ENCODE results near the gene MDGA2. TPM values are rescaled to one million over a fixed set of nuclear protein-coding genes. Genes with fewer than 3 reads are reported as not detected.

The MDGA2 gene
- total RNA-seq, 4 donors from 2014 or later = not detected

DNA sequence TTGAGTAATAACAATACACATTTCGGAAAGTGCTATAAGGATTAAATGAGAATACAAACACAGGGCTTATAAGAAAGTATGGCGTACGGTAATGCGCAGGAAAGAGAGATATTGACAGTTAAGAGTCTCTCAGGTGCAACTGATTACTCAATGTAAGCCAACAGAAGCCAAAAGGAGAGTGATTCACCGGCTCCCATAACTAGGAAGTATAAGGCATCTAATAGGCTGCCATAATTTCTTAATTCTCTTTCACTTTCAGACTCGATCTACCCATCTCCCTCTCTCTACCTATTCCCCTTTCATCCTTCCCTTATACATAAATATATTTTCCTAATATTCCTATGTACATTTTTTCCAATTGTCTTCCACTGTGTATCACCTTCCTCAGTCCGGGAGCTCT, 90.0 kb downstream of the MDGA2 start:
- no peak overlapping the region for H3K4me3 ChIP-seq
- H3K27me3 ChIP-seq = no peaks in the 10 kb centered on the region
- TF ChIP-seq, protein P1, sequence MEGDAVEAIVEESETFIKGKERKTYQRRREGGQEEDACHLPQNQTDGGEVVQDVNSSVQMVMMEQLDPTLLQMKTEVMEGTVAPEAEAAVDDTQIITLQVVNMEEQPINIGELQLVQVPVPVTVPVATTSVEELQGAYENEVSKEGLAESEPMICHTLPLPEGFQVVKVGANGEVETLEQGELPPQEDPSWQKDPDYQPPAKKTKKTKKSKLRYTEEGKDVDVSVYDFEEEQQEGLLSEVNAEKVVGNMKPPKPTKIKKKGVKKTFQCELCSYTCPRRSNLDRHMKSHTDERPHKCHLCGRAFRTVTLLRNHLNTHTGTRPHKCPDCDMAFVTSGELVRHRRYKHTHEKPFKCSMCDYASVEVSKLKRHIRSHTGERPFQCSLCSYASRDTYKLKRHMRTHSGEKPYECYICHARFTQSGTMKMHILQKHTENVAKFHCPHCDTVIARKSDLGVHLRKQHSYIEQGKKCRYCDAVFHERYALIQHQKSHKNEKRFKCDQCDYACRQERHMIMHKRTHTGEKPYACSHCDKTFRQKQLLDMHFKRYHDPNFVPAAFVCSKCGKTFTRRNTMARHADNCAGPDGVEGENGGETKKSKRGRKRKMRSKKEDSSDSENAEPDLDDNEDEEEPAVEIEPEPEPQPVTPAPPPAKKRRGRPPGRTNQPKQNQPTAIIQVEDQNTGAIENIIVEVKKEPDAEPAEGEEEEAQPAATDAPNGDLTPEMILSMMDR (IDR thresholded peaks at IDR 0.05) = no peak
- TF ChIP-seq POLR2A (IDR thresholded peaks at IDR 0.05) = no peak
- H3K4me1 ChIP-seq = no peaks in the 10 kb centered on the region
- no peaks in the 10 kb centered on the region for H3K9me3 ChIP-seq
- DNase-seq = no peak
- H3K36me3 ChIP-seq = no peaks in the 10 kb centered on the region
- H3K27ac ChIP-seq = no peak overlapping the region

DNA sequence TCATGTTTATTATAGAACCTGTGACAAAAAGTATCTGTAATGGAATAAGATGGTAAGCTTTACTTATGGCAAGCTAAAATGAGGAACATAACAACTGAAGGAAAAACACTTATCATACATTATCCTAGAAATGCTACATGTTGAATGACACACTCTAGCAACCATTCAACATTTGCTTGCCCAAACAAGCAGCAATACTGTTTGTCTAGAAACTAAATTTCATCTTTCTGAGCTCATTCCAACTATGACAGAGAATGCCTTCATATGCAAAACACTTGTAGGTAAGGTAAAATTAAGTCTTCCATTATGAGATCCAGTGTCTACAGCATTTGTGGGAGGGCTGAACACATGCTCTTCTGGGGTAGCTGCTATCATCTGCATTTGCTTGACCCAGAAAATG, 108.1 kb downstream of the MDGA2 start:
- no peak for DNase-seq
- H3K9me3 ChIP-seq = no peaks in the 10 kb centered on the region
- no peaks in the 10 kb centered on the region for H3K27me3 ChIP-seq
- H3K27ac ChIP-seq = no peak overlapping the region
- no peak overlapping the region for H3K4me3 ChIP-seq
- no peaks in the 10 kb centered on the region for H3K4me1 ChIP-seq
- TF ChIP-seq POLR2A (IDR thresholded peaks at IDR 0.05) = no peak
- TF ChIP-seq, protein P1 (IDR thresholded peaks at IDR 0.05) = no peak
- H3K36me3 ChIP-seq = no peaks in the 10 kb centered on the region

DNA sequence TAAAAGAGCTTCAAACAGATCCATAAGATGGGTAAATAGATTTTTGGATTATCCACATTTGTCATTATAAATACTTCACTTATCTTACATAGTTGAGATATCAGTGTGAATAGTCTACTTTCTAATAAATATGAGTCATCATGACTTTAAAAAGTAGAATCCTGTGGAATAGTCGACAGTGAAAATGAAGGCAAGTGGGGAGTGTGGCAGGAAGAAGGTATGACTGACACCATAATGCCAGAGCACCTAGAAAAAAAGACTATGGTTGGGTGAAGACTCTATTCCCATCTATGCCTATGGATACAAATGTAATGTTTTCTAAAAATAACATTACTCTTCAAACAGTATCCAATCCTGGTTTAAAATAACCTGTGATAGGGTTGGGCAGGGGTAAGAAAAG, 117.5 kb downstream of the MDGA2 start:
- DNase-seq = no peak

DNA sequence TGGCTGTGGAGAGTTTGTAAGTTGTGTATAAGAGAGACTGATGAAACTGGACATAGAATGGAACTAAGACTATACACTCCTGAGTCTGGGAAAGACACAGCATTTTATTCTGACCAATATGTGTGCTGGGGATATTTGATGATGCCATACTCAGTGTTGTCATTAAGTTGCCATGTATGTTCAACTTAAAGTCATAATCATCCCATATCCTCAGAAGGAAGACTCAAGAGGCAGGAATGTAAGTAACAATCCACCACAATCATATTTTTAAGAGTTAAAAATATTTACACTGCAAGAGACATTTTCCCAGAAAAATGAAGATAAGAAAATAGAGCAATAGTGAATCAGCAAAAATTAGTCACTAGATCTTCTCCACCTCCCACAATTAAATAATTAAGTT, 120.1 kb downstream of the MDGA2 start:
- DNase-seq = no peak
- no peaks in the 10 kb centered on the region for H3K27me3 ChIP-seq
- H3K4me1 ChIP-seq = no peaks in the 10 kb centered on the region
- TF ChIP-seq, protein P1 (IDR thresholded peaks at IDR 0.05) = no peak
- no peak for TF ChIP-seq POLR2A (IDR thresholded peaks at IDR 0.05)
- no peak overlapping the region for H3K4me3 ChIP-seq
- no peaks in the 10 kb centered on the region for H3K9me3 ChIP-seq
- H3K36me3 ChIP-seq = no peaks in the 10 kb centered on the region
- no peak overlapping the region for H3K27ac ChIP-seq

More for the DNA sequence above, 117.5 kb downstream of the MDGA2 start:
- TF ChIP-seq, protein P1 (IDR thresholded peaks at IDR 0.05) = no peak
- no peak for TF ChIP-seq POLR2A (IDR thresholded peaks at IDR 0.05)
- Histone ChIP-seq H3K36me3 (no peaks in the 10 kb centered on the region), H3K9me3 (no peaks in the 10 kb centered on the region), H3K27ac (no peak overlapping the region), H3K4me3 (no peak overlapping the region), H3K4me1 (no peaks in the 10 kb centered on the region), H3K27me3 (no peaks in the 10 kb centered on the region)

DNA sequence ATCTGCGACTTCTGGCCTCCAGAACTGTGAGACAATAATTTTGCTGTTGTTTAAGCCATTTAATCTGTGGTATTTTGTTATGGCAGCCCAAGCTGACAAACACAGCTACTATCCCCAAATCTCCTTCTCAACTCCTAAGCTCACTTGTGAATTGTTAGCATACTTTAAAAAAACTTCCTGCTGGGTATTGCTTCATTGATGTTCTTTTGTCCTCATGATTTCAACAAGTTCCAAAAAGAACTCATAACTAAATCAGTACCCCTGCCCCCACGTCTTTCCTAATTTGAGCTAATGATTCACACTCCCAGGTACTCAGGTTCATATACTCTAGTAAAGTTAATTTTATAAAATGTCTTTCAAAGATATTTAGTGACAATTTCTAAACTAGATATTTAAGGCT, 125.5 kb downstream of the MDGA2 start:
- no peaks in the 10 kb centered on the region for H3K9me3 ChIP-seq
- H3K27me3 ChIP-seq = no peaks in the 10 kb centered on the region
- no peak overlapping the region for H3K27ac ChIP-seq
- no peak for DNase-seq
- no peak overlapping the region for H3K4me3 ChIP-seq
- H3K36me3 ChIP-seq = no peaks in the 10 kb centered on the region
- TF ChIP-seq, protein P1 (IDR thresholded peaks at IDR 0.05) = no peak
- no peak for TF ChIP-seq POLR2A (IDR thresholded peaks at IDR 0.05)
- H3K4me1 ChIP-seq = no peaks in the 10 kb centered on the region

DNA sequence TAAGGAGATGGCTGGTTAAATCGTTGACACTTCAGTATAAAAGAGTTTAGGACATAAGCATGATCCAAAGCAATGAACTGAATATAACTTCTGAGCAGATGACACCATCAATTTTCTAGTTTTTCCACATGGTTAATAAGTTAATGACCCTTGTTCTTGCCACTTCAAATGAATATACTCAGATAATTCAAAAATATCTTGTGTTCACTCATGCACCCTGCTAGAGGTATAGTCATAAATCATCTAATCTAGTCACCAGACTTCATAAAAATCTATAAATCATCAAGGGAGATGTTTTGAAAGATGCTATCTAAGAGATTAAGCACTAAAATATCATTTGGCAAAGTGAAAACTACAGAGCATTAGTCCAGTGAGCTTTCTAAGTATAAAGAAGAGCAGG, 131.9 kb downstream of the MDGA2 start:
- no peaks in the 10 kb centered on the region for H3K4me1 ChIP-seq
- no peak for DNase-seq
- no peak overlapping the region for H3K4me3 ChIP-seq
- TF ChIP-seq, protein P1 (IDR thresholded peaks at IDR 0.05) = no peak
- TF ChIP-seq POLR2A (IDR thresholded peaks at IDR 0.05) = no peak
- no peak overlapping the region for H3K27ac ChIP-seq
- no peaks in the 10 kb centered on the region for H3K9me3 ChIP-seq
- no peaks in the 10 kb centered on the region for H3K36me3 ChIP-seq
- no peaks in the 10 kb centered on the region for H3K27me3 ChIP-seq

All from Peyer's patch (tissue), 4 donors.